NK-92 treated with Interleukin-12 subunit alpha and Interleukin-12 subunit beta, amount 100 ng/mL, for 24 hours (cell line): ENCODE data around the gene GPR85.
"Not testable (repeated sequence)": the region's sequence is repeated elsewhere in the genome, so short reads cannot be mapped to it uniquely, and the experiment has no call there.

Experiments
- DNase-seq: peaks from one replicate; lab custom pipeline; 2025; lab: John Stamatoyannopoulos, UW

The GPR85 gene

GRCh38 chr7:113086431-113086888 lies at the start of gene GPR85:
Gene GPR85, minus strand, starts transcription at chr7:113086827. Its CDS starts 2,106 bp downstream, at chr7:113084721.
- no peak for DNase-seq

DNA sequence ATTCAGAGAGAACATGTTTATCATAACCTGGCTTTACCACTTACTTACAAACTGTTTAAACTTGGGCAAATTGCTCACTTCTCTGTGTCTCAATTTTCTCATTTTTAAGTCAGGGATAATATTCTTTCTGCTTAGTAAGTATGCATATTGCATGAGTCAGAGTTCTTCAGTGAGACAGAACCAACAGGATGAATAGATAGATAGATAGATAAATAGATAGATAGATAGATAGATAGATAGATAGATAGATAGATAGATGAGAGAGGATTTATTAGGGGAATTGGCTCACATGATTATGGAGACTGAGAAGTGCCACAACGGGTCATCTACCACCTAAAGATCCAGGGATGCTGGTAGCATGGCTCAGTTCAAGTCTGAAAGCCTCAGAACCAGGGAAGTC lies 47.4 kb upstream of the GPR85 start:
- no peak for DNase-seq

- DNase-seq = no peak
Observed at GRCh38 chr7:113131367-113131766, 44.7 kb upstream of the GPR85 start.

DNA sequence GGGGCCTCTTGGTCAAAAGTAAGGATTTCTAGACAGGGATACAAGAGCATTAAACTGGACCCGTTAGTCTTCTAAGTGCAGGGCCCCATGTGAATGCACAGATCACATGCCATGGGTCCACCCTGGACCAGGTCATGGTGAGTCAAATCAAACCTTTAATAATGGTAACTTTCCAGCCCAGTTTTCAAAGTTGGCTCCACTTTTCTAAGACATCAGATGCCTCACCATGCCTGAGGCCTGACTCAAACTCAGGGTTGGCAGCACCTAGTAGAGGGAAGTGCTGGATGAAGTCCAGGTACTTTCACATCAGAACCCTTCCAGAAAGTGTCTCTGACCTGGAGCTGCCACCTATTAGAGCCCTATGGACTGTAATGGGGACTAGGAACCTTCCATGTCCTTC lies 41.4 kb upstream of the GPR85 start:
- no peak for DNase-seq

- no peak for DNase-seq
Observed at GRCh38 chr7:113125728-113126127, 39.1 kb upstream of the GPR85 start.

DNA sequence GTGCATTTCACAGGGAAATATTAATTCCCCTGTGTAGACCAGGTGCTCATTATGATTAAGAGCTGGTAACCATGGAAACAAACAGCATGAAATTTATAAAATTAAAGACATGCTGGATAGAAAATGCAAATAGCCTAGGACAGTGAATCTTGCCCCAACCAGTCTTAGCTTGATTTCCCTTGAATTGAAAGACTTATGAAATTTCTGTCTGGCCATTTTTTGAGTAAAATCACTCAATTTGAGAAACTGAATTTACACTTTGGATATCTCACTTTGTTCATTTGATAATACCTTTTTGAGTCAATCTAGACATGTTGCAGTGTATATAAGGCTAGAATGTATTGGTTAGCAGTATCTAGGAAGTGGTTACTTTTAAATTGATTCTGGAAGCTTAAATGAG lies 36.1 kb upstream of the GPR85 start:
- DNase-seq = no peak

GRCh38 chr7:113120647-113121046 lies 34.0 kb upstream of the GPR85 start:
- no peak for DNase-seq

- DNase-seq = no peak
Observed at GRCh38 chr7:113119429-113119828, 32.8 kb upstream of the GPR85 start.

GRCh38 chr7:113118074-113118959 lies 31.7 kb upstream of the GPR85 start, which contains the start of gene SMIM30:
Gene SMIM30, minus strand, starts transcription at chr7:113118554. Its CDS starts 976 bp downstream, at chr7:113117578.
- DNase-seq = peak; percentile 84

GRCh38 chr7:113117374-113117774 lies 30.7 kb upstream of the GPR85 start:
- not testable (repeated sequence) for DNase-seq

DNA sequence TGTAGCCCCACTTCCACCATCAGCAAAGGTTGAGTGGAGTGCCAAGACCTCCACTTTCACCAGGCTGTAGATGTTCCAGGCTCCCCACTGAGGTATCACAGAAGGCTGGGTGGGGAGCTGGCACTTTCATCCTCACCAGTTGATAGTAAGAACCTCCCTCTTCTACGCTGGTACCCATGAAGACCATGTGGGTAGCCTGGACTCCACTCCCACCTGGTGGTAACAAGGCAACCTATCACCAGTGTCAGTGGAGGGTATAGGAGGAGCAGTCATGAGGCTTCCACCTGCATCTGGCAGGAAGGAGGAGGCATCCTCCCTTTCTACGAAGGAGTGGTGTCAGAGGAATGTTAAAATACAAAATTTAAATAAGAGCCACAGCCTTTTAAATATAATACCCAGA lies 27.3 kb upstream of the GPR85 start:
- no peak for DNase-seq

GRCh38 chr7:113109718-113110117 lies 23.1 kb upstream of the GPR85 start:
- no peak for DNase-seq

DNA sequence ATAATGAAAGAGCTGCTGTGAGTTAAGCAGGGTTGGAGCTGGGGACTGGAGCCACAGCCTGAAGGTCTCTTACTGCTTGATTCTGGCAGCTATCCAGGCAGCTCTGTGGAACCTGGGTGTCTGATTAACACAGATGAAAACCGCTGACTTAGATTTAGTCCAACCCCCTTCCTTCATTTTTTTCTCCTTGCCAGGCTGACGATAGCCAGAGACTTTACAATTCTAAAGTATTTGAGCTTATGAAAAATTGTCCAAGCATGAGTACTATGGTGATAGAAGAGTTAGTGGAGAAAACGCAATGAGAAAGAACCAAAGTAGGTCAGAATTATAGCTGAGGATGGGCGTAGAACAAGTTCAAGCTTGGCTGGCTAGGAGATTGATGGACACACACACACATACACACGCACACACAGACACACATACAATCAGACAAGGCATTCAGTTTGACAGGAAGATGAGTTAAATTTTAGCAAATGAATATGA lies 13.5 kb upstream of the GPR85 start:
- DNase-seq = no peak

GRCh38 chr7:113099284-113099919 lies 12.8 kb upstream of the GPR85 start:
- DNase-seq = no peak

DNA sequence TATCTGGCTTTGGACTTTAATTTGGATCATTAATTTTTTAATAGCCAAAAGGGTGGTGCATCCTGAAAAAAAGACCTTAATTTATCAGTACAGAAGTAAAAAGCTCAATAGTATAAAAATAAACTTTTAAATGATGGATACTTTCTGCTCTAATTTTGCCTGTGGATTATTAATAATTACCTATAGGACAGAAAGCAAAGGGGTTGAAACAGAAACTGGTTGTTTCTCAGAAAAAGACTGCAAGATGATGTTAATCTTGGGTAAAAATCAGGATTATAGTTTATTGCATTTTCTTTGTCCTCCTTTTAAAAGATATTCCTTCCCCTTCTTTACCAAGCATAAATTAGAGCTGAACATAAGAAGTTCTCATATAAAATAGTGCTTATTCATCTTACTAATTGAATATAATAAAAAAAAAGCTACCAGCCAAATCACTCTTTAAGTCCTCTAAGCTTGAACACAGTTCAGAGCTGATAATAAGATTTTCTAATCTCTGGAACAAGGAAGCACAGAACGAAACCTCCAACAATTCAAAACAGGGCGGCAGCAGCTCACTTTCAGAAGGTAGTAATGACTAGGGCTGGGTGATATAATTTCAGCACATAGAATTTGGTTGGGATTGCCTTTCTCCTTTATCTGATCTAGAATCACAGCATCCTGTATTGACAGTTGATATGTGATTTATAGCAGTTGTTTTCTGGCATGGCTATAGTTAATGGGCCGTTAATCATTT lies 8.1 kb upstream of the GPR85 start:
- DNase-seq = no peak

- no peak for DNase-seq
Observed at GRCh38 chr7:113093561-113093960, 6.9 kb upstream of the GPR85 start.

- DNase-seq = no peak
Observed at GRCh38 chr7:113092762-113093161, 6.1 kb upstream of the GPR85 start.

DNA sequence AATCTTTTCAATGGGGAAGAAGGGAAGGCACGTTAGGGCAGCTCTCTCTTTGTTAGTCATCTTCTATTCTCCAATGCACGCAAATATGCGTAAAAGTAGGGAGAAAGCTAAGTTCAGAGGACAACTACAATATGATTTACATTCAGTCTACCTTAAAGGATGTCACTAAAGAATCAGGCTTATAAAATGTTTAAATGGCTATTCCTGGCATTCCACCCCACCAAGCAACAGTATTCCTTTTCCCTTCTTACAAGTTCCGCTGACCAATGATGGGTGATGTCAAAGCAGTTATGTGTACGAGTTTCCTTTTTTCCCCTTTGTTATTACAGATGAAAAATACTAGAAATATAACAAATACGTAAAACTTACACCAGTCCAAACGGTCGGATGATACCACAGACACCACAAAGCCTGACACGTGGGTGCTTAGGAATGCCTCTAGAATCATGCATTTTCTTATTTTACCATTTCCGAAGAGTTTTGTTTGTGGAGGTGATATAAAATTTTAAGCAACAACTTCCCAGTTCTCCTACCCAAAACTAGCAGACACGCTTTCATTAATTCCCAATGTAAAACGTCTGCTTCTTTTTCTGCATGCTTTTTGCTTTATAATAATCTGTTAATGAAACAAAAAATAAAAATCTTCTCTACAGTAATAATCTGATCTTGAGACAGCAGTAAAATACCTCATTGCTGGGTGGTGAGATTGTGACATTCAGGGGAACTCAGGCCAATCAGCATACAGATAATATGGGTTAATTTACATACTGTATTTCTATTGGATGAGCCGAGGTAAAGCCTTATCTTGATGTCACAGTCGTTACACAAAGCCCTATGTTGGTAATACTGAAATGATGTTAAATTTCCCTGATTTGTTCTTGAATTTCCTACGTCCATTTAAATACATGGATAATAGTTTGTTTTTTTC lies 708 bp upstream of the GPR85 start:
- DNase-seq = no peak

- no peak for DNase-seq
Observed at GRCh38 chr7:113085781-113086390, 741 bp downstream of the GPR85 start.

- DNase-seq = no peak
Observed at GRCh38 chr7:113084496-113085172, 2.0 kb downstream of the GPR85 start.
